ENCODE measurements around the gene GCNT3.

Gene GCNT3

DNA sequence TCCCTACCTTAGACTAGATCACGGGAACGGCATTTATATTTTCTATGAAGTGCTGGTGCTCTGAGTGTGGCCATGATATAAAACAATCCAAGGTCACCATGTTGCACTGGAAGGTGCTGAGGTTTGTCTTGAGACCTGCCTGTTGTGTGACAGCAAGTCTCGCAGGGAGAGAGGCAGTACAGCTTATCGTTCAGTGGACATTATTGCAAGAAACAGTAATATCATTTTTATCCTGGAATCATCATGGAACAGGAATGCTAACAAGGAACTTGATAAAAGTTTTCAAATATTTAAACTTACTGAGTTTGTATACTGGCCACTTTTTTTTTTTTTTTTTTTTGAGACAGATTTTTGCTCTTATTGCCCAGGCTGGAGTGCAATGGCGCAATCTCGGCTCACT is 40.0 kb upstream of the GCNT3 start:
- H3K4me3 ChIP-seq (ENCODE audit: low read length) = no peak overlapping the region
- no peak for DNase-seq (ENCODE audit: low read depth)
- TF ChIP-seq CTCF (IDR thresholded peaks at IDR 0.05; ENCODE audit: insufficient read depth, low read depth, low read length, missing control alignments) = no peak

DNA sequence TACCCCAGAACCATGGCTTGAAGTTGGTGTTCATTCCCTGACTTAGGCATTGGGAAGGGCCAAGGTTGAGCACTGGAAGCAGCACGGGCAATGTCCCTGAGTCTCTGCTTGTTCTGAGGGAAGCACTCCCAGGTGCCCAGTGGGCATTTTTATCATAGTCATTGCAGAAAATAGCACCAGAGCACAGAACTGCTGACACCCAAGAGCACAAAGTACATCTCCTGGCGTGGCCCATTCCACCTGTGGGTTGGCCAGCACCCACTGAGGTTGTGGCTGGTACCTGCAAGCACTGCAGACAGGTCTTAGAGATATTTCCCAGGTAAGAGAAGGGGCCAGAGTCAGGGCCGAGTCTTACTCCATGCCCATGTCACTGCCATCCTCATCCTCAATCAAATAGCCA is 28.5 kb upstream of the GCNT3 start:
- TF ChIP-seq CTCF (IDR thresholded peaks at IDR 0.05; ENCODE audit: insufficient read depth, low read depth, low read length, missing control alignments) = no peak
- no peak overlapping the region for H3K4me3 ChIP-seq (ENCODE audit: low read length)
- DNase-seq (ENCODE audit: low read depth) = no peak

- DNase-seq (ENCODE audit: low read depth) = peak; percentile 74
- TF ChIP-seq CTCF (IDR thresholded peaks at IDR 0.05; ENCODE audit: insufficient read depth, low read depth, low read length, missing control alignments) = no peak
- H3K4me3 ChIP-seq (ENCODE audit: low read length) = no peak overlapping the region
These were observed 24.3 kb upstream of the GCNT3 start for GRCh38 chr15:59587085-59587826.

DNA sequence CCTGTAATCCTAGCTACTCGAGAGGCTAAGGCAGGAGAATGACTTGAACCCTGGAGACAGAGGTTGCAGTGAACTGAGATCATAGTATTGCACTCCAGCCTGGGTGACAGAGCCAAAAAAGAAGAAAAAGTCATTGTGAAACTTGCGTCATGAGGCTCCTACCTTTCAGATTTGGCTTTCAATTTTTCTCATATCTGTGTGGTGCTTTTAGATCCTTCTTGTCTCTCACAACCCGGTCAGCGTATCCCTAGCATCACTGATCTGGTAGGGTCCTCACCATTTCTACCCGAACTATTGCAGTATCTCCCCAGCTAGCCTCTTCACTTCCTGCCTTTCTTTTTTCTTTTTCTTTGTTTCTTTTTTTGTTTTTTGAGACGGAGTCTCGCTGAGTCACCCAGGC is 21.6 kb upstream of the GCNT3 start:
- DNase-seq (ENCODE audit: low read depth) = no peak
- TF ChIP-seq CTCF (IDR thresholded peaks at IDR 0.05; ENCODE audit: insufficient read depth, low read depth, low read length, missing control alignments) = no peak
- H3K4me3 ChIP-seq (ENCODE audit: low read length) = no peak overlapping the region

DNA sequence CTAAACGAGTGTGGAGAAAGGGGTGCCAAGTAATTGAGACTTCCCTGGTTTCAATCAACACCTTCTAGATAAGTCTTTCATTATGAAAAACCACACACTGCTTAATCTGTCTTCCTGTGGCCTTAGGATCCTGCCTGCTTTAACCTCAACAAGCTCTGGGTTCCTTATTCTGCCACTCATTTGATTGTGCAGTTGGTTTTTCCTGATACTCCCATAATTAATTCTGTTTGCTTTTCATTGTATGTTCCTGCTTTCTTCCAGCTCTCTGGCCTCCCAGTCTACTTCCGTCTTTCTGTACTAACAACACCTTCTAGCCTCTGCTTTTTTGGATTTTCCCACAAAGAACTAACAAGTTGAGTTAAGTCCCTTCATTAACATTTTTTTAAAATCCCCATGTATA is 20.2 kb upstream of the GCNT3 start:
- no peak for TF ChIP-seq CTCF (IDR thresholded peaks at IDR 0.05; ENCODE audit: insufficient read depth, low read depth, low read length, missing control alignments)
- H3K4me3 ChIP-seq (ENCODE audit: low read length) = no peak overlapping the region
- DNase-seq (ENCODE audit: low read depth) = no peak

DNA sequence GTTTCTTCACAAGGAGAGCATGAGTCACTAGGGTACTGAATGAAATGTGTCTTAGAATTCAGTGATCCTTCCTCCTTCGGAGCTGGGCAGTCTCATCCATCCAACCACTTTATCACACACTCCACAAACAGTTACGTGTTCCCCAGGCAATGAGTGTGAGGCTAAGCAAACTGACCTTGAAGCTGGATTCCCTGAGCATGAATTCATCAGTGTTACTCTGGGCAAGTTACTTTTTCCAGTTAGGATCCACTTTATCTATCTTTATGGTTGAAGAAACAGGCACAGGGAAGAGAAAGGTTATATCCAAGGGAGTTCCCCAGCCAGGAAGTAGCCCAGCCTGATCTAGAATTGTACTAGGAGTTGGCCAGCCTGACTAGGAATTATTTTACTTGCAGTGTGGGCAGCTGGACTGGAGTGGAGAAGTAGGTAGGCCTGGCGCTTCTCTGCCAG is 17.1 kb upstream of the GCNT3 start:
- no peak for TF ChIP-seq CTCF (IDR thresholded peaks at IDR 0.05; ENCODE audit: insufficient read depth, low read depth, low read length, missing control alignments)
- H3K4me3 ChIP-seq (ENCODE audit: low read length) = no peak overlapping the region
- DNase-seq (ENCODE audit: low read depth) = peak; percentile 85

GRCh38 chr15:59594991-59595390 is 16.6 kb upstream of the GCNT3 start:
- DNase-seq (ENCODE audit: low read depth) = no peak
- no peak for TF ChIP-seq CTCF (IDR thresholded peaks at IDR 0.05; ENCODE audit: insufficient read depth, low read depth, low read length, missing control alignments)
- no peak overlapping the region for H3K4me3 ChIP-seq (ENCODE audit: low read length)

Measured in epithelial cell of esophagus (primary cell).